ENCODE measurements around the gene PTPN6. TPM values are rescaled to one million over a fixed set of nuclear protein-coding genes. Genes with fewer than 3 reads are reported as not detected.

The PTPN6 gene
- total RNA-seq, 1 donor from 2014 or later, result 26.2 TPM

- no peak for DNase-seq (ENCODE audit: low spot score in 2 of 2, unreplicated experiment in 2 of 2)
- Mint-ChIP-seq H3K4me3 (no peak overlapping the region), H3K36me3 (peaks cover 15% of the 10 kb centered on the region), H3K4me1 (no peaks in the 10 kb centered on the region), H3K9me3 (no peaks in the 10 kb centered on the region), H3K27me3 (ENCODE audit: low read depth) (no peaks in the 10 kb centered on the region), H3K27ac (peak overlapping the region; percentile 59)
- TF ChIP-seq CTCF (IDR thresholded peaks at IDR 0.05; ENCODE audit: unreplicated experiment), result no peak
Measured at GRCh38 chr12:6987956-6988553, 36.9 kb downstream of the PTPN6 start.

- no peak for TF ChIP-seq CTCF (IDR thresholded peaks at IDR 0.05; ENCODE audit: unreplicated experiment)
- Mint-ChIP-seq H3K27ac (no peak overlapping the region), H3K9me3 (no peaks in the 10 kb centered on the region), H3K4me1 (no peaks in the 10 kb centered on the region), H3K27me3 (ENCODE audit: low read depth) (no peaks in the 10 kb centered on the region), H3K36me3 (peaks cover 24% of the 10 kb centered on the region), H3K4me3 (no peak overlapping the region)
- no peak for DNase-seq (ENCODE audit: low spot score in 2 of 2, unreplicated experiment in 2 of 2)
Measured at GRCh38 chr12:6996040-6996441, 44.9 kb downstream of the PTPN6 start.

GRCh38 chr12:6998715-6999451 lies 47.7 kb downstream of the PTPN6 start:
- no peak for DNase-seq (ENCODE audit: low spot score in 2 of 2, unreplicated experiment in 2 of 2)
- Mint-ChIP-seq H3K4me1 (no peaks in the 10 kb centered on the region), H3K4me3 (no peak overlapping the region), H3K9me3 (no peaks in the 10 kb centered on the region), H3K27ac (no peak overlapping the region), H3K36me3 (peaks cover 14% of the 10 kb centered on the region), H3K27me3 (ENCODE audit: low read depth) (no peaks in the 10 kb centered on the region)
- no peak for TF ChIP-seq CTCF (IDR thresholded peaks at IDR 0.05; ENCODE audit: unreplicated experiment)

- TF ChIP-seq CTCF (IDR thresholded peaks at IDR 0.05; ENCODE audit: unreplicated experiment), result no peak
- Mint-ChIP-seq H3K4me3 (no peak overlapping the region), H3K9me3 (no peaks in the 10 kb centered on the region), H3K27ac (peak overlapping the region; percentile 54), H3K4me1 (no peaks in the 10 kb centered on the region), H3K36me3 (peaks cover 7% of the 10 kb centered on the region), H3K27me3 (ENCODE audit: low read depth) (no peaks in the 10 kb centered on the region)
- DNase-seq (ENCODE audit: low spot score in 2 of 2, unreplicated experiment in 2 of 2), result no peak
Measured at GRCh38 chr12:7001921-7002591, 50.9 kb downstream of the PTPN6 start.

- no peaks in the 10 kb centered on the region for H3K9me3 Mint-ChIP-seq
- no peak overlapping the region for H3K4me3 Mint-ChIP-seq
- H3K27ac Mint-ChIP-seq, result no peak overlapping the region
- no peak for TF ChIP-seq CTCF (IDR thresholded peaks at IDR 0.05; ENCODE audit: unreplicated experiment)
- no peaks in the 10 kb centered on the region for H3K27me3 Mint-ChIP-seq (ENCODE audit: low read depth)
- DNase-seq (ENCODE audit: low spot score in 2 of 2, unreplicated experiment in 2 of 2), result no peak
- H3K36me3 Mint-ChIP-seq, result peaks cover 8% of the 10 kb centered on the region
- no peaks in the 10 kb centered on the region for H3K4me1 Mint-ChIP-seq
Measured at GRCh38 chr12:7004287-7004803, 53.2 kb downstream of the PTPN6 start.

Measured in mesothelial cell of epicardium (in vitro differentiated cells).